GM21717 (cell line): ENCODE results near the gene CD4.
"Not testable (repeated sequence)": the region's sequence is repeated elsewhere in the genome, so short reads cannot be mapped to it uniquely, and the experiment has no call there.

Source experiments
- ATAC-seq: cut with Tn5 transposase; IDR thresholded peaks from one replicate; pipeline ENCODE4 v1.9.1; 2021; ENCODE audit warnings: mild to moderate bottlenecking, moderate library complexity; ENCODE audit not compliant: unreplicated experiment

Gene CD4

GRCh38 chr12:6788972-6789924 is at the start of gene CD4:
Gene CD4 (plus strand): TSS chr12:6789528. CDS start chr12:6800139, 10,611 bp downstream.
- no peak for ATAC-seq

GRCh38 chr12:6742080-6742479 is 47.2 kb upstream of the CD4 start:
- not testable (repeated sequence) for ATAC-seq

GRCh38 chr12:6742834-6743233 is 46.5 kb upstream of the CD4 start:
- ATAC-seq = no peak

GRCh38 chr12:6743300-6743699 is 46.0 kb upstream of the CD4 start:
- not testable (repeated sequence) for ATAC-seq

- ATAC-seq = no peak
Measured at GRCh38 chr12:6745741-6746525, 43.4 kb upstream of the CD4 start.

- ATAC-seq = no peak
Measured at GRCh38 chr12:6747216-6747615, 42.1 kb upstream of the CD4 start.

- ATAC-seq = no peak
Measured at GRCh38 chr12:6748761-6749160, 40.6 kb upstream of the CD4 start.

- no peak for ATAC-seq
Measured at GRCh38 chr12:6750506-6750905, 38.8 kb upstream of the CD4 start.

GRCh38 chr12:6751767-6752166 is 37.6 kb upstream of the CD4 start:
- ATAC-seq = no peak

- peak; percentile 2 for ATAC-seq
Measured at GRCh38 chr12:6752167-6752920, 37.0 kb upstream of the CD4 start.

GRCh38 chr12:6752921-6753771 is 36.2 kb upstream of the CD4 start, which contains the start of gene MLF2:
Gene MLF2 (minus strand): TSS chr12:6753141. CDS start chr12:6752334, 807 bp downstream.
- ATAC-seq = peak; percentile 84

- ATAC-seq = no peak
Measured at GRCh38 chr12:6753772-6754356, 35.5 kb upstream of the CD4 start.

- no peak for ATAC-seq
Measured at GRCh38 chr12:6754411-6754810, 34.9 kb upstream of the CD4 start.

- ATAC-seq = no peak
Measured at GRCh38 chr12:6757028-6757690, 32.2 kb upstream of the CD4 start.

GRCh38 chr12:6758506-6759095 is 30.7 kb upstream of the CD4 start:
- no peak for ATAC-seq

GRCh38 chr12:6759741-6760140 is 29.6 kb upstream of the CD4 start:
- ATAC-seq = no peak

- ATAC-seq = no peak
Measured at GRCh38 chr12:6763380-6763779, 25.9 kb upstream of the CD4 start.

GRCh38 chr12:6764011-6764828 is 25.1 kb upstream of the CD4 start:
- peak; percentile 58 for ATAC-seq
